ENCODE results near the gene CBX5. TPM values are rescaled to one million over a fixed set of nuclear protein-coding genes. Genes with fewer than 3 reads are reported as not detected.

The CBX5 gene
- total and polyA plus RNA-seq, 9 donors, result 14.3 to 119 (median 94.1) TPM

GRCh38 chr12:54246011-54246641, 33.8 kb downstream of the CBX5 start:
- Histone ChIP-seq H3K36me3 (no peaks in the 10 kb centered on the region), H3K27ac (no peak overlapping the region), H3K27me3 (no peaks in the 10 kb centered on the region), H3K9me3 (no peaks in the 10 kb centered on the region), H3K4me3 (no peak overlapping the region), H3K4me1 (ENCODE audit: insufficient read depth) (peaks cover 7% of the 10 kb centered on the region)
- TF ChIP-seq POLR2A (IDR thresholded peaks at IDR 0.05) (no peak), CTCF (IDR thresholded peaks at IDR 0.05) (no peak), EP300 (IDR thresholded peaks at IDR 0.05) (no peak)
- WGBS, 3 donors, result 57 to 62% (median 62%) methylated on average over 6 of the region's 6 CpGs
- intact Hi-C loops (cut with DNase I), result no loop called here
- DNase-seq, result no peak

- Histone ChIP-seq H3K27ac (no peak overlapping the region), H3K4me3 (no peak overlapping the region), H3K27me3 (no peaks in the 10 kb centered on the region), H3K9me3 (no peaks in the 10 kb centered on the region), H3K36me3 (no peaks in the 10 kb centered on the region), H3K4me1 (ENCODE audit: insufficient read depth) (no peaks in the 10 kb centered on the region)
- no peak for DNase-seq
- TF ChIP-seq EP300 (IDR thresholded peaks at IDR 0.05) (no peak), CTCF (IDR thresholded peaks at IDR 0.05) (no peak), POLR2A (IDR thresholded peaks at IDR 0.05) (no peak)
- intact Hi-C loops (cut with DNase I), result no loop called here
- WGBS, 3 donors, result 89 to 93% (median 90%) methylated on average over 2 of the region's 2 CpGs
Measured at GRCh38 chr12:54240971-54241588, 38.8 kb downstream of the CBX5 start.

- no peak for TF ChIP-seq EP300 (IDR thresholded peaks at IDR 0.05)
- TF ChIP-seq POLR2A (IDR thresholded peaks at IDR 0.05), result no peak
- no peak for TF ChIP-seq CTCF (IDR thresholded peaks at IDR 0.05)
- Histone ChIP-seq H3K4me3 (no peak overlapping the region), H3K9me3 (no peaks in the 10 kb centered on the region), H3K4me1 (ENCODE audit: insufficient read depth) (no peaks in the 10 kb centered on the region), H3K27me3 (no peaks in the 10 kb centered on the region), H3K36me3 (no peaks in the 10 kb centered on the region), H3K27ac (no peak overlapping the region)
- 75 to 82% (median 79%) methylated on average over 2 of the region's 2 CpGs for WGBS, 3 donors
- intact Hi-C loops (cut with DNase I), result no loop called here
- no peak for DNase-seq
Measured at GRCh38 chr12:54240129-54240528, 39.8 kb downstream of the CBX5 start.

- H3K9me3 ChIP-seq, result no peaks in the 10 kb centered on the region
- H3K4me3 ChIP-seq, result no peak overlapping the region
- no peaks in the 10 kb centered on the region for H3K4me1 ChIP-seq (ENCODE audit: insufficient read depth)
- DNase-seq, result no peak
- no peak overlapping the region for H3K27ac ChIP-seq
- intact Hi-C loops (cut with DNase I), result no loop called here
- H3K27me3 ChIP-seq, result no peaks in the 10 kb centered on the region
- TF ChIP-seq CTCF (IDR thresholded peaks at IDR 0.05), result no peak
- TF ChIP-seq POLR2A (IDR thresholded peaks at IDR 0.05), result no peak
- TF ChIP-seq EP300 (IDR thresholded peaks at IDR 0.05), result no peak
- no peaks in the 10 kb centered on the region for H3K36me3 ChIP-seq
Measured at GRCh38 chr12:54239620-54240019, 40.3 kb downstream of the CBX5 start.

All from ovary (tissue), 9 donors.